CD14-positive monocyte (primary cell): ENCODE measurements around the gene CSTB. TPM values are rescaled to one million over a fixed set of nuclear protein-coding genes. Genes with fewer than 3 reads are reported as not detected.

Experiments
- DNase-seq, 3 donors: peaks; one replicate each; pipeline ENCODE4 v3.0.0-alpha.2; 2011 to 2022
- H2AFZ ChIP-seq: 2 replicates; pipeline ENCODE4 v1.6.0; 2012; ENCODE audit warnings: mild to moderate bottlenecking, low read depth, low read length, inconsistent platforms; ENCODE audit not compliant: insufficient read depth, poor library complexity, severe bottlenecking
- H3K27ac ChIP-seq, 2 donors: 1 replicate in 1 of 2; 2 replicates in 1 of 2; pipeline ENCODE4 v1.5.1; 2012 to 2013; ENCODE audit warnings: low read length in 2 of 2, control low read depth in 1 of 2, inconsistent platforms in 1 of 2, low read depth in 1 of 2, mild to moderate bottlenecking in 1 of 2
- H3K27me3 ChIP-seq, 2 donors: one replicate each; pipeline versions ENCODE4 v1.6.0 to v1.6.1; 2011 to 2013; ENCODE audit warnings: low read length in 2 of 2; ENCODE audit not compliant: control insufficient read depth in 2 of 2, insufficient read depth in 2 of 2
- H3K36me3 ChIP-seq, 2 donors: replicated peaks in 1 of 2; 1 replicate in 1 of 2; 2 replicates in 1 of 2; pipeline versions ENCODE4 v1.5.1 to v1.6.1; 2012 to 2013; ENCODE audit warnings: low read length in 2 of 2, control low read depth in 1 of 2, inconsistent platforms in 1 of 2, mild to moderate bottlenecking in 1 of 2; ENCODE audit not compliant: insufficient read depth in 2 of 2, control insufficient read depth in 1 of 2
- H3K4me1 ChIP-seq, 2 donors: 1 replicate in 1 of 2; 2 replicates in 1 of 2; pipeline versions ENCODE4 v1.5.1 to v1.6.1; 2012 to 2013; ENCODE audit warnings: low read length in 2 of 2, control low read depth in 1 of 2, inconsistent platforms in 1 of 2, mild to moderate bottlenecking in 1 of 2, moderate library complexity in 1 of 2; ENCODE audit not compliant: insufficient read depth in 2 of 2, control insufficient read depth in 1 of 2
- H3K4me2 ChIP-seq: replicated peaks from 2 replicates; pipeline ENCODE3; 2012; ENCODE audit warnings: low read length, moderate library complexity, mild to moderate bottlenecking; ENCODE audit not compliant: poor library complexity, severe bottlenecking; ENCODE audit errors: extremely low read depth
- H3K4me3 ChIP-seq, 3 experiments: fragments of 200-600 bp in 1 of 3; sonication (generic) in 1 of 3; replicated peaks in 1 of 3; 1 replicate in 2 of 3; 2 replicates in 1 of 3; pipeline ENCODE4 v1.5.1; 2011 to 2013; ENCODE audit warnings: low read length in 3 of 3, mild to moderate bottlenecking in 3 of 3, control low read depth in 2 of 3, low read depth in 2 of 3, inconsistent platforms in 1 of 3, moderate library complexity in 1 of 3
- H3K79me2 ChIP-seq: 2 replicates; pipeline ENCODE4 v1.6.0; 2012; ENCODE audit warnings: mild to moderate bottlenecking, control low read depth, inconsistent platforms, low read length, moderate library complexity; ENCODE audit not compliant: insufficient read depth
- H3K9ac ChIP-seq: 2 replicates; pipeline ENCODE4 v1.6.0; 2017; ENCODE audit warnings: low read length, mild to moderate bottlenecking; ENCODE audit not compliant: insufficient read depth, poor library complexity, severe bottlenecking
- H3K9me3 ChIP-seq, 2 donors: replicated peaks in 1 of 2; 1 replicate in 1 of 2; 2 replicates in 1 of 2; pipeline versions ENCODE4 v1.5.1 to v1.6.1; 2012 to 2013; ENCODE audit warnings: low read length in 2 of 2, control low read depth in 1 of 2; ENCODE audit not compliant: control insufficient read depth in 1 of 2, insufficient read depth in 1 of 2
- H4K20me1 ChIP-seq: 2 replicates; pipeline ENCODE4 v1.6.0; 2012; ENCODE audit warnings: mild to moderate bottlenecking, low read length, control low read depth, moderate library complexity; ENCODE audit not compliant: insufficient read depth
- H3K27ac Mint-ChIP-seq, 7 donors: one replicate each; pipeline ENCODE4 v1.8.0; 2020; ENCODE audit warnings: mild to moderate bottlenecking in 7 of 7, mixed read lengths in 7 of 7, moderate library complexity in 6 of 7, inconsistent platforms in 2 of 7
- H3K27me3 Mint-ChIP-seq, 3 donors: one replicate each; pipeline ENCODE4 v1.8.0; 2021 to 2022; ENCODE audit warnings: low read depth in 3 of 3, mild to moderate bottlenecking in 3 of 3, mixed read lengths in 3 of 3, moderate library complexity in 3 of 3, inconsistent platforms in 1 of 3
- H3K36me3 Mint-ChIP-seq, 2 donors: one replicate each; pipeline ENCODE4 v1.8.0; 2020; ENCODE audit warnings: mixed read lengths in 2 of 2, inconsistent platforms in 1 of 2, mild to moderate bottlenecking in 1 of 2
- H3K4me1 Mint-ChIP-seq: one replicate; pipeline ENCODE4 v1.8.0; 2020; ENCODE audit warnings: mild to moderate bottlenecking, mixed read lengths
- H3K4me3 Mint-ChIP-seq, 2 donors: one replicate each; pipeline ENCODE4 v1.8.0; 2020; ENCODE audit warnings: mild to moderate bottlenecking in 2 of 2, mixed read lengths in 2 of 2, moderate library complexity in 1 of 2
- H3K9me3 Mint-ChIP-seq, 7 donors: one replicate each; pipeline ENCODE4 v1.8.0; 2020 to 2022; ENCODE audit warnings: mixed read lengths in 7 of 7, mild to moderate bottlenecking in 6 of 7, moderate library complexity in 6 of 7, inconsistent platforms in 2 of 7
- CTCF ChIP-seq: fragments of 200-600 bp; IDR thresholded peaks from one replicate; pipeline ENCODE4 v1.8.0; 2022; ENCODE audit warnings: antibody characterized with exemption, mild to moderate bottlenecking
- WGBS: methylation state at CpG from one replicate; pipeline ENCODE4 v1.1.5; 2013; ENCODE audit warnings: missing lambda C conversion rate; ENCODE audit not compliant: insufficient coverage; 5-methylcytosine and 5-hydroxymethylcytosine counted together
- intact Hi-C, 2 donors: fragments of 100-400 bp; cut with micrococcal nuclease; formaldehyde crosslinking; loops; one replicate each; pipeline versions ENCODE4 v1.15.0 to v1.15.1; 2023
- polyA plus RNA-seq, 3 donors: library from polyadenylated mRNA; depleted of rRNA in 1 of 3; unstranded in 2 of 3; stranded (reverse) in 1 of 3; fragments of 300-500 nt in 2 of 3; fragments of >200 nt in 1 of 3; fragmentation: Illumina TruSeq in 2 of 3; gene quantifications; 1 replicate in 2 of 3; 2 replicates in 1 of 3; pipeline ENCODE4 v1.2.3, GENCODE V29; 2012 to 2021

CSTB gene
- polyA plus RNA-seq, 3 donors, result 73.7 to 120 (median 115) TPM

GRCh38 chr21:43727519-43728153, 48.5 kb downstream of the CSTB start:
- H3K4me2 ChIP-seq, result peak overlapping the region; percentile 93
- H3K4me1 ChIP-seq, result peaks cover 80 to 84% of the 10 kb centered on the region in 2 donors
- H3K9ac ChIP-seq, result peak overlapping the region; percentile 66
- no peak for TF ChIP-seq CTCF
- H3K27ac ChIP-seq, result peak overlapping the region; percentile 68 to 89
- Mint-ChIP-seq H3K9me3 (no peaks in the 10 kb centered on the region), H3K4me1 (peaks cover 85% of the 10 kb centered on the region), H3K4me3 (peak overlapping the region; percentile 82 to 93), H3K27ac (peak overlapping the region; percentile 94 to 98 (median 97)), H3K27me3 (peaks cover 0 to 6% (median 0%) of the 10 kb centered on the region in 3 donors), H3K36me3 (peaks cover 27 to 50% of the 10 kb centered on the region in 2 donors)
- no peak overlapping the region for H2AFZ ChIP-seq
- H3K79me2 ChIP-seq, result peaks cover 94% of the 10 kb centered on the region
- H3K4me3 ChIP-seq, result peak overlapping the region in 2 of 3 experiments; percentile 47 to 76
- peaks cover 17 to 30% of the 10 kb centered on the region in 2 donors for H3K36me3 ChIP-seq
- no peaks in the 10 kb centered on the region for H3K9me3 ChIP-seq
- no peaks in the 10 kb centered on the region for H3K27me3 ChIP-seq
- intact Hi-C loops, result loop anchor here (1.0 to 5.0 kb wide), 3 partner anchors 8 to 60 kb away; partner anchors contain the start of genes CSTB (in 1 of the 2), PDXK (in 1 of the 2) and RRP1 (in 1 of the 2)
- H4K20me1 ChIP-seq, result peaks cover 96% of the 10 kb centered on the region
- peak in 1 of 3 donors; percentile 37 for DNase-seq
- 57% methylated on average over 9 of the region's 10 CpGs for WGBS

GRCh38 chr21:43726686-43727518, 49.2 kb downstream of the CSTB start:
- H3K36me3 Mint-ChIP-seq, result peaks cover 22 to 45% of the 10 kb centered on the region in 2 donors
- Histone ChIP-seq H4K20me1 (peaks cover 96% of the 10 kb centered on the region), H3K36me3 (peaks cover 17 to 24% of the 10 kb centered on the region in 2 donors), H3K9ac (peak overlapping the region; percentile 66), H3K27ac (peak overlapping the region; percentile 83 to 89), H3K79me2 (peaks cover 94% of the 10 kb centered on the region), H2AFZ (no peak overlapping the region), H3K9me3 (no peaks in the 10 kb centered on the region), H3K27me3 (no peaks in the 10 kb centered on the region), H3K4me1 (peaks cover 83 to 84% of the 10 kb centered on the region in 2 donors), H3K4me2 (peak overlapping the region; percentile 93), H3K4me3 (peak overlapping the region in 1 of 3 experiments; percentile 76)
- 24% methylated on average over 17 of the region's 21 CpGs for WGBS
- peaks cover 87% of the 10 kb centered on the region for H3K4me1 Mint-ChIP-seq
- peak overlapping the region; percentile 82 to 84 for H3K4me3 Mint-ChIP-seq
- intact Hi-C loops, result loop anchor here (5.0 kb wide), 2 partner anchors 50 to 60 kb away; partner anchors contain the start of genes CSTB (in 1 of the 2) and RRP1 (in 1 of the 2)
- DNase-seq, result peak in 1 of 3 donors; percentile 32
- no peak for TF ChIP-seq CTCF
- H3K27ac Mint-ChIP-seq, result peak overlapping the region; percentile 94 to 98 (median 97)
- H3K9me3 Mint-ChIP-seq, result no peaks in the 10 kb centered on the region
- H3K27me3 Mint-ChIP-seq, result peaks cover 0 to 6% (median 0%) of the 10 kb centered on the region in 3 donors
